ENCODE results near the gene CNOT9. TPM values are rescaled to one million over a fixed set of nuclear protein-coding genes. Genes with fewer than 3 reads are reported as not detected.
"Not testable (repeated sequence)": the region's sequence is repeated elsewhere in the genome, so short reads cannot be mapped to it uniquely, and the experiment has no call there.

Gene CNOT9
- total RNA-seq, result 46.4 TPM

- TF ChIP-seq POLR2AphosphoS5 (IDR thresholded peaks at IDR 0.05; ENCODE audit: insufficient read depth in 1 of 2, low read depth in 1 of 2) (peak; percentile 86 to 95), POLR2A (IDR thresholded peaks at IDR 0.05) (peak in 1 of 2 donors; percentile 77), CTCF (IDR thresholded peaks at IDR 0.05) (peak in 1 of 3 experiments; percentile 20)
- Histone ChIP-seq H3K36me3 (no peaks in the 10 kb centered on the region), H3K27me3 (no peaks in the 10 kb centered on the region), H3K4me3 (peak within 1 kb of the TSS; percentile 73 to 94), H3K9me3 (no peaks in the 10 kb centered on the region), H3K27ac (peak within 1 kb of the TSS; percentile 94), H3K4me1 (peaks cover 40% of the 10 kb centered on the region)
- DNase-seq (ENCODE audit: extremely low spot score in 2 of 2), result peak; percentile 98 to 99
- intact Hi-C loops (cut with DNase I), result loop anchor here (10.0 kb wide), 1 partner anchor 164 kb away; no protein-coding TSS in a partner anchor
Observed at GRCh38 chr2:218568190-218569037, at the start of gene CNOT9, which contains the start of gene USP37. CNOT9 (plus strand) TSS chr2:218568839; CDS start chr2:218568955, 116 bp downstream. USP37 (minus strand) TSS chr2:218568351; CDS start chr2:218558653, 9,698 bp downstream.

- Histone ChIP-seq H3K36me3 (no peaks in the 10 kb centered on the region), H3K4me1 (no peaks in the 10 kb centered on the region), H3K4me3 (no peak overlapping the region), H3K27ac (no peak overlapping the region), H3K9me3 (no peaks in the 10 kb centered on the region), H3K27me3 (no peaks in the 10 kb centered on the region)
- intact Hi-C loops (cut with DNase I), result no loop called here
- TF ChIP-seq POLR2AphosphoS5 (IDR thresholded peaks at IDR 0.05; ENCODE audit: insufficient read depth in 1 of 2, low read depth in 1 of 2) (no peak), CTCF (IDR thresholded peaks at IDR 0.05) (no peak), POLR2A (IDR thresholded peaks at IDR 0.05) (no peak)
- no peak for DNase-seq (ENCODE audit: extremely low spot score in 2 of 2)
Observed at GRCh38 chr2:218518876-218519275, 49.8 kb upstream of the CNOT9 start.

GRCh38 chr2:218523651-218524050, 45.0 kb upstream of the CNOT9 start:
- no peaks in the 10 kb centered on the region for H3K9me3 ChIP-seq
- intact Hi-C loops (cut with DNase I), result no loop called here
- H3K27me3 ChIP-seq, result no peaks in the 10 kb centered on the region
- no peak overlapping the region for H3K4me3 ChIP-seq
- no peak for DNase-seq (ENCODE audit: extremely low spot score in 2 of 2)
- H3K27ac ChIP-seq, result no peak overlapping the region
- H3K4me1 ChIP-seq, result no peaks in the 10 kb centered on the region
- no peak for TF ChIP-seq POLR2AphosphoS5 (IDR thresholded peaks at IDR 0.05; ENCODE audit: insufficient read depth in 1 of 2, low read depth in 1 of 2)
- no peak for TF ChIP-seq POLR2A (IDR thresholded peaks at IDR 0.05)
- TF ChIP-seq CTCF (IDR thresholded peaks at IDR 0.05), result no peak
- peaks cover 0 to 15% of the 10 kb centered on the region in 2 donors for H3K36me3 ChIP-seq

GRCh38 chr2:218528409-218528808, 40.2 kb upstream of the CNOT9 start:
- H3K4me1 ChIP-seq; H3K27ac ChIP-seq; intact Hi-C loops (cut with DNase I); H3K4me3 ChIP-seq; H3K27me3 ChIP-seq; DNase-seq (ENCODE audit: extremely low spot score in 2 of 2); H3K9me3 ChIP-seq: not testable (repeated sequence)
- peaks cover 0 to 35% of the 10 kb centered on the region in 2 donors for H3K36me3 ChIP-seq

GRCh38 chr2:218529990-218530389, 38.6 kb upstream of the CNOT9 start:
- H3K36me3 ChIP-seq, result peaks cover 0 to 43% of the 10 kb centered on the region in 2 donors
- intact Hi-C loops (cut with DNase I), result no loop called here
- no peak for DNase-seq (ENCODE audit: extremely low spot score in 2 of 2)
- H3K27ac ChIP-seq, result no peak overlapping the region
- no peaks in the 10 kb centered on the region for H3K27me3 ChIP-seq
- TF ChIP-seq POLR2AphosphoS5 (IDR thresholded peaks at IDR 0.05; ENCODE audit: insufficient read depth in 1 of 2, low read depth in 1 of 2), result no peak
- no peak for TF ChIP-seq CTCF (IDR thresholded peaks at IDR 0.05)
- TF ChIP-seq POLR2A (IDR thresholded peaks at IDR 0.05), result no peak
- H3K4me1 ChIP-seq, result no peaks in the 10 kb centered on the region
- no peak overlapping the region for H3K4me3 ChIP-seq
- H3K9me3 ChIP-seq, result no peaks in the 10 kb centered on the region
